Measurements from ENCODE around the gene CACNA1S. TPM values are rescaled to one million over a fixed set of nuclear protein-coding genes. Genes with fewer than 3 reads are reported as not detected.

Gene CACNA1S
- total and polyA plus RNA-seq, 4 donors = 0.16 to 0.33 (median 0.21) TPM

GRCh38 chr1:201032408-201032807 is 79.8 kb downstream of the CACNA1S start:
- no CpG with 5 or more reads among the region's 1 CpG for WGBS (ENCODE audit: insufficient coverage)

GRCh38 chr1:201028461-201028889 is 83.8 kb downstream of the CACNA1S start:
- DNase-seq (ENCODE audit: low read depth in 4 of 6, low spot score in 6 of 6) = no peak
- Histone ChIP-seq H3K4me1 (ENCODE audit: control insufficient read depth, insufficient read depth, low read length) (peaks cover 28% of the 10 kb centered on the region), H3K27ac (ENCODE audit: low read depth, low read length) (no peak overlapping the region), H3K36me3 (ENCODE audit: control insufficient read depth, insufficient read depth, low read length) (no peaks in the 10 kb centered on the region), H3K27me3 (ENCODE audit: control insufficient read depth, insufficient read depth, low read length) (no peaks in the 10 kb centered on the region), H3K9me3 (ENCODE audit: control insufficient read depth, insufficient read depth, low read length) (no peaks in the 10 kb centered on the region), H3K4me3 (ENCODE audit: low read depth, low read length) (no peak overlapping the region)
- 93% methylated on average over 3 of the region's 7 CpGs for WGBS (ENCODE audit: insufficient coverage)

More at GRCh38 chr1:201032408-201032807, 79.8 kb downstream of the CACNA1S start:
- Histone ChIP-seq H3K36me3 (ENCODE audit: control insufficient read depth, insufficient read depth, low read length) (no peaks in the 10 kb centered on the region), H3K27ac (ENCODE audit: low read depth, low read length) (no peak overlapping the region), H3K4me3 (ENCODE audit: low read depth, low read length) (no peak overlapping the region), H3K27me3 (ENCODE audit: control insufficient read depth, insufficient read depth, low read length) (no peaks in the 10 kb centered on the region), H3K9me3 (ENCODE audit: control insufficient read depth, insufficient read depth, low read length) (no peaks in the 10 kb centered on the region), H3K4me1 (ENCODE audit: control insufficient read depth, insufficient read depth, low read length) (peaks cover 10% of the 10 kb centered on the region)
- no peak for DNase-seq (ENCODE audit: low read depth in 4 of 6, low spot score in 6 of 6)

- no peak for DNase-seq (ENCODE audit: low read depth in 4 of 6, low spot score in 6 of 6)
- Histone ChIP-seq H3K27me3 (ENCODE audit: control insufficient read depth, insufficient read depth, low read length) (peaks cover 2% of the 10 kb centered on the region), H3K4me1 (ENCODE audit: control insufficient read depth, insufficient read depth, low read length) (peaks cover 42% of the 10 kb centered on the region), H3K36me3 (ENCODE audit: control insufficient read depth, insufficient read depth, low read length) (no peaks in the 10 kb centered on the region), H3K4me3 (ENCODE audit: low read depth, low read length) (no peak overlapping the region), H3K27ac (ENCODE audit: low read depth, low read length) (no peak overlapping the region), H3K9me3 (ENCODE audit: control insufficient read depth, insufficient read depth, low read length) (no peaks in the 10 kb centered on the region)
- no CpG with 5 or more reads among the region's 3 CpGs for WGBS (ENCODE audit: insufficient coverage)
These were observed 85.4 kb downstream of the CACNA1S start for GRCh38 chr1:201026836-201027235.

- no peaks in the 10 kb centered on the region for H3K36me3 ChIP-seq (ENCODE audit: control insufficient read depth, insufficient read depth, low read length)
- peaks cover 2% of the 10 kb centered on the region for H3K27me3 ChIP-seq (ENCODE audit: control insufficient read depth, insufficient read depth, low read length)
- H3K4me3 ChIP-seq (ENCODE audit: low read depth, low read length) = no peak overlapping the region
- no peaks in the 10 kb centered on the region for H3K9me3 ChIP-seq (ENCODE audit: control insufficient read depth, insufficient read depth, low read length)
- H3K27ac ChIP-seq (ENCODE audit: low read depth, low read length) = no peak overlapping the region
- DNase-seq (ENCODE audit: low read depth in 4 of 6, low spot score in 6 of 6) = no peak
- WGBS (ENCODE audit: insufficient coverage) = 65% methylated on average over 3 of the region's 3 CpGs
- H3K4me1 ChIP-seq (ENCODE audit: control insufficient read depth, insufficient read depth, low read length) = peaks cover 48% of the 10 kb centered on the region
These were observed 86.0 kb downstream of the CACNA1S start for GRCh38 chr1:201026234-201026633.

DNA sequence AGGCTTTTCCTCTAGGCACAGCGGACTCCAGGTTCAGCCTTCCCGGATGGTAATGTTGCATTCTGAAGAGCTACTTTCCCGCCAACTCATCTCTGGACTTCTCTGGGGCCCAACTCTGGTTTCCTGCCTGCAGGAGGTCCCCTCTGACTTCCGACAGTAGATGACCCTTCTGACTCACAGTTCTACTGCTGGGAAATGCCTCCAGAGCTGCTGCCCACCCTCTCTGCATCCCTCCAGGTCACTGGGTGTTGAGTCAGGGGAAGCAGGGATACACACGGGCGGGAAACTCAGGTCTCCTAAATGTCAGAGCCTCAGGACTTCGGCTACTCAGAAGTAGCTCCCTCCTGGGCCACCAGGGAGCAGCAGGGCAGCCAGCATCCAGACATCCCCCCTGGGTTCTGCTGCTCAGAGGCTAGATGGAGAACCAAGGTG is 86.6 kb downstream of the CACNA1S start:
- H3K27ac ChIP-seq (ENCODE audit: low read depth, low read length) = no peak overlapping the region
- peaks cover 55% of the 10 kb centered on the region for H3K4me1 ChIP-seq (ENCODE audit: control insufficient read depth, insufficient read depth, low read length)
- 56% methylated on average over 7 of the region's 7 CpGs for WGBS (ENCODE audit: insufficient coverage)

DNA sequence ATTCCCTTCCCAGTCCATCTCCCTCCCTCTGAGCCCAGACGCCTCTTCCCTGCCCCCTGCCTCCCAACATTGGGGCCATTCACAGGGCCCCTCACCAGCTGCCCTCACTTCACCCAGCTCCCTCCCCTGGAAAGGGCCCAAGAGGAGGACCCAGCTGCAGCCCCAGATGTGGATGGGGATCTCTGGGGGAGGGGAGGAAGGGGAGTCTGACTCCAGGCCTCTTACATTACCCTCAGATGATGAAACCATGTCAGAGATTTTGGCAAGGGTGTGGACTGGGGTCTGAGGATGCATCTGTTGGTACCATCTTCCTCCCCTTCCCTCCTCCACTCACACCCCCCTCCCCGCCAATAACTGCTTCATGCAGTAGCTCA is 87.6 kb downstream of the CACNA1S start:
- H3K4me1 ChIP-seq (ENCODE audit: control insufficient read depth, insufficient read depth, low read length) = peaks cover 65% of the 10 kb centered on the region
- WGBS (ENCODE audit: insufficient coverage) = 100% methylated on average over 1 of the region's 2 CpGs

More for the DNA sequence above, 86.6 kb downstream of the CACNA1S start:
- H3K9me3 ChIP-seq (ENCODE audit: control insufficient read depth, insufficient read depth, low read length) = no peaks in the 10 kb centered on the region
- H3K27me3 ChIP-seq (ENCODE audit: control insufficient read depth, insufficient read depth, low read length) = peaks cover 2% of the 10 kb centered on the region
- peaks cover 1% of the 10 kb centered on the region for H3K36me3 ChIP-seq (ENCODE audit: control insufficient read depth, insufficient read depth, low read length)
- H3K4me3 ChIP-seq (ENCODE audit: low read depth, low read length) = no peak overlapping the region
- peak in 1 of 6 donors; percentile 46 for DNase-seq (ENCODE audit: low read depth in 4 of 6, low spot score in 6 of 6)

DNA sequence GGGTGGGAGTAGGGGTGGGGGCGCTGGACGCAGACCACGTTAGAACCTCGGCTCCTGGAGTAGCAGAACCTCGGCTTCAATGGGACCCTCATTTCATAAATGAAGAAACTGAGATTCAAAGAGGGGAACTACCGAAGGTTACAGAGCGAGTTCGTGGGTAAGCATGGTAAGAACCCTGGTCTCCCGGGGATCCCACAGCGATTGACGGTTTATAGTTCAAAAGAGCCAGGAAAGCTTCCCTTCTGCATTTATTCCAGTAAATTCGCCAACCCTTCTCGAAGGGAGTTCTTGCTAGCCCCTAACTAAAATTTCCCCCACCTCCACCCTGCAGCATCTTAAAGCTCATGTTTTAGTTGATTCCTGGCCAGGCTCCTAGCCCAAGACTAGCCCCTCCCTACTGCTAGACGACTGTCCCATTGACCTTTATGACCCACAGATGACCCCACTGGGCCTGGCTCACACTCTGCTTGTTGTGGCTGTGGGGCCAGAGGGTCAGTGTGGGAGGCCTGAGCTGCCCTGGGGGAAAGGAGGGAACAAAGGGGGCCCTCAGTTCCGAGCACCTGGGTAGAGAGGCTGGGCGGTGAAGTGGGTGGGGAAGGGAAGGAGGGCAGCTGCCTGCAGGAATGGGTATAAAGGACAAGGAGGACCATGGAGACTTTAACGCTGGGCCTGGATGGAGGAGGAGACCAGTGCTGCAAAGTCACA is 88.2 kb downstream of the CACNA1S start:
- peak in 1 of 6 donors; percentile 61 for DNase-seq (ENCODE audit: low read depth in 4 of 6, low spot score in 6 of 6)
- 19% methylated on average over 14 of the region's 17 CpGs for whole genome bisulfite sequencing (ENCODE audit: insufficient coverage)
- Histone ChIP-seq H3K9me3 (ENCODE audit: control insufficient read depth, insufficient read depth, low read length) (no peaks in the 10 kb centered on the region), H3K27ac (ENCODE audit: low read depth, low read length) (peak overlapping the region; percentile 40), H3K36me3 (ENCODE audit: control insufficient read depth, insufficient read depth, low read length) (peaks cover 12% of the 10 kb centered on the region), H3K27me3 (ENCODE audit: control insufficient read depth, insufficient read depth, low read length) (peaks cover 2% of the 10 kb centered on the region), H3K4me3 (ENCODE audit: low read depth, low read length) (peak overlapping the region; percentile 24), H3K4me1 (ENCODE audit: control insufficient read depth, insufficient read depth, low read length) (peaks cover 70% of the 10 kb centered on the region)

More for the DNA sequence above, 87.6 kb downstream of the CACNA1S start:
- peaks cover 10% of the 10 kb centered on the region for H3K36me3 ChIP-seq (ENCODE audit: control insufficient read depth, insufficient read depth, low read length)
- DNase-seq (ENCODE audit: low read depth in 4 of 6, low spot score in 6 of 6) = no peak
- H3K4me3 ChIP-seq (ENCODE audit: low read depth, low read length) = no peak overlapping the region
- H3K27me3 ChIP-seq (ENCODE audit: control insufficient read depth, insufficient read depth, low read length) = peaks cover 2% of the 10 kb centered on the region
- no peak overlapping the region for H3K27ac ChIP-seq (ENCODE audit: low read depth, low read length)
- H3K9me3 ChIP-seq (ENCODE audit: control insufficient read depth, insufficient read depth, low read length) = no peaks in the 10 kb centered on the region

DNA sequence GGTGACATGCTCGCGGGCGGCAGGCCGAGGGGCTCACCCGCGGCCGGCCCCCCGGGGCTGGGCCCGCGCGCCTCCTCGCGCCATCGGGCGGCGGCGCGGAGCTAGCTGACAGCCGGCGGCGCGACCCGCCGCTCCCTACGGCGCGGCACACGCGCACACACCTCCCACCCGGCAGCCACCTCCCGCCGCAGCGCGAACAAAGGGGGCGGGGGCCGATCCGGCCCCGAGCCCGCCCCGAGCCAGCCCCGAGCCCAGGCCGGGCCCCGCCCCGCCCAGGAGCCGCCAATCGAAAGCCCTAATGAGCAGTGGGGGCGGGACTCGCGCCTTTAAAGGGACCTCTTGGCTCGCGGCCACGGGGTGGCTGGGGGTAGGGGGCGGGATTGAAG is 88.7 kb downstream of the CACNA1S start, which contains the start of gene KIF21B:
KIF21B (minus strand) TSS at position 198 of the 386 bp plus-strand sequence. CDS start 331 bp downstream, outside the sequence.
- DNase-seq (ENCODE audit: low read depth in 4 of 6, low spot score in 6 of 6) = peak in 4 of 6 donors; percentile 76 to 97 (median 91)
- H3K4me1 ChIP-seq (ENCODE audit: control insufficient read depth, insufficient read depth, low read length) = peaks cover 70% of the 10 kb centered on the region
- H3K4me3 ChIP-seq (ENCODE audit: low read depth, low read length) = peak within 1 kb of the TSS; percentile 65
- WGBS (ENCODE audit: insufficient coverage) = under 1% methylated on average over 35 of the region's 53 CpGs
- peaks cover 12% of the 10 kb centered on the region for H3K36me3 ChIP-seq (ENCODE audit: control insufficient read depth, insufficient read depth, low read length)
- peak within 1 kb of the TSS; percentile 63 for H3K27ac ChIP-seq (ENCODE audit: low read depth, low read length)
- H3K9me3 ChIP-seq (ENCODE audit: control insufficient read depth, insufficient read depth, low read length) = no peaks in the 10 kb centered on the region
- H3K27me3 ChIP-seq (ENCODE audit: control insufficient read depth, insufficient read depth, low read length) = peaks cover 2% of the 10 kb centered on the region

GRCh38 chr1:201022820-201023516 is 89.3 kb downstream of the CACNA1S start:
- Histone ChIP-seq H3K27ac (ENCODE audit: low read depth, low read length) (peak overlapping the region; percentile 63), H3K27me3 (ENCODE audit: control insufficient read depth, insufficient read depth, low read length) (peaks cover 2% of the 10 kb centered on the region), H3K9me3 (ENCODE audit: control insufficient read depth, insufficient read depth, low read length) (no peaks in the 10 kb centered on the region), H3K36me3 (ENCODE audit: control insufficient read depth, insufficient read depth, low read length) (peaks cover 12% of the 10 kb centered on the region), H3K4me1 (ENCODE audit: control insufficient read depth, insufficient read depth, low read length) (peaks cover 73% of the 10 kb centered on the region), H3K4me3 (ENCODE audit: low read depth, low read length) (peak overlapping the region; percentile 65)
- under 1% methylated on average over 56 of the region's 56 CpGs for WGBS (ENCODE audit: insufficient coverage)
- DNase-seq (ENCODE audit: low read depth in 4 of 6, low spot score in 6 of 6) = peak in 2 of 6 donors; percentile 69 to 74

Data from spinal cord (tissue), 10 donors.